Anterior cingulate cortex (tissue), 58 donors: Measurements from ENCODE around the gene ZC3H18.
"Not testable (repeated sequence)": the region's sequence is repeated elsewhere in the genome, so short reads cannot be mapped to it uniquely, and the experiment has no call there.

ENCODE experiments used
- DNase-seq, 58 donors: peaks; one replicate each; lab custom pipeline; 2025; lab: John Stamatoyannopoulos, UW

Gene ZC3H18

DNA sequence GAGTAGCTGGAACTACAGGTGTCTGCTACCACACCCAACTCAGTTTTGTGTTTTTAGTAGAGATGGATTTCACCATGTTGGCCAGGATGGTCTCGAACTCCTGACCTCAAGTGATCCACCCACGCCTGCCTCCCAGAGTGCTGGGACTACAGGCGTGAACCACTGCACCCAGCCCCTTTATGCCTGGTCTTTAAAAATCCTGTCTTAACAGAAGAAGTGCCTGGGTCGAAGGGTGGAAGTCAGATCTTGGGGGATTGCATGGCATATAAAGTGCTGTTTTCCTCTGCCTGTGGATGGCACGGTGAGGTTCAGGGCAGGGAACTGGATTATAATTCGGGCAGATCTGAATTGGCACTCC, 30.3 kb downstream of the ZC3H18 start:
- no peak for DNase-seq

GRCh38 chr16:88601313-88602036, 31.3 kb downstream of the ZC3H18 start:
- DNase-seq = no peak

- DNase-seq = no peak
These were observed 31.9 kb downstream of the ZC3H18 start for GRCh38 chr16:88602091-88602490.

DNA sequence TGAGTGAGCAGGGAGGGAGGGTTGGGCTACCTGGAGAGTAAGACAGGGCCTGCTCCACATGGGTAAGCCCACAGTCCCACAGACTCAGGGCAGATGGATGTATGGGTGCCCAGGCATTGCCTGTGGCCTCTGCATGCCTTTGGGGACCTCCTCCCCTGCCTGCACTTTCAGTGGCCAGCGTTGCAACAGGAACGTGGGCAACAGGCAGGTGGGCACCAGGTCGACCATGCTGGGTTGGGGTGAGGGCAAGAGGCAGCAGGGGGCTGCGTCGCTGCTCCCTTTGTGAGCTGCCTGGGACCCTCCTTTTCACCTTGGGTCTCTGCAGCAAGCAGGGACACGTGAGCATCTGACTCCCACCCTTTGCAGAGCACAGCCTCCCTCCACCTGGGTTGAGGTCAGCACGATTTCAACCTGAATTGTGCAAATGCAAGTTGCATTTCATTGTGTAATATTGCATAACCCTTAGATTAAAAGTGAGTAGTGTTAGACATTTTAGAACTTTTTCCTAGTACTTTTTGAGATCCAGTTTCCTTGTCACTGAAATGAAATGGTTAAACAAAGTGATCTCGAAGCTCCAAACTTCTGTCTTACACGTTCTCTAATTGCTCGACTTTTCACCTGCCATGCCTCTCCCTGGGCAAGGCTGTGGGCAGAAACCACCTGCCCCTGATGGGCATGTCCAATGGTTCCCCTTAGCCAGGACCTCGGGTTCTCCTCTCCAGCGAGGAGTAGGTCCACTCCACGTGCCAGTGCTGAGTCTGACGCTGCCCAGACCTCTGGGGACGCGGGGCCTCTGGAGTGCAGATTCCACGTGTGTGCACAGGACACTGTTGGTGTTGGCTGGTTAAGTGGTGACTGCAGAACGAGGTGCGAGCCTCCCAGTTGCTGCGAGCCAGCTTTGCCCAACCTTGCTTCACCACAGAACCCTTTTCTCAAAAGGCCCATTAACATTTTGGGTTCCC, 35.3 kb downstream of the ZC3H18 start:
- no peak for DNase-seq

DNA sequence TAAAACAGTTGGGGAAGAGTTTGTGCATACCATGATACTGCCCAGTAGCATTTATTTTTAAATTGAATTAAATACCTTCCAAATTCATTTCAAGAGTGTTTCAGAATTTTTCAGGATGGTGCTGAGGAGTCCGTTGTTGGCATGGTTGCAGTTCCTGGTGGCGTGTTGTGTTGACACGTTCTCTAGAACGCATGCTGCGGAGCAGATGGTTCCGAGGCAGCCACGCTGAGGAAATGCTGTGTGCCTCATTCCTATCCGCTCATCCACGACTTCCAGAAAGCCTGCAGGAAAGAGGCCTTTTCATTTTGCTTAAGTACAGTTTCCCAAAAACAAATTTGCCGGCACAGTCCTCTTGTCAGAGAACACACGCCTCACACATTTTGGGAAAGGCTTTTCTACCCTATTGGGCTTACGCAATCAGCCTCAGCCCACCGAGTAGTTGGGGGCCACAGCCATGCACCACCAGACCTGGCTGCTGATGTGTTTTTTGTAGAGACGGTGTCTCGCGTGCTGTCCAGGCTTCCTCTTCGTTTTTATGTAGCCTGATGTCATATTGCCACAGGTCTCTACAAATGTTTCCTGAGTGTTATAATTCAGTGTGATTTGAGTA, 36.0 kb downstream of the ZC3H18 start:
- peak in 25 of 58 donors; percentile 4 to 71 (median 28) for DNase-seq

- DNase-seq = no peak
These were observed 37.9 kb downstream of the ZC3H18 start for GRCh38 chr16:88608076-88608475.

DNA sequence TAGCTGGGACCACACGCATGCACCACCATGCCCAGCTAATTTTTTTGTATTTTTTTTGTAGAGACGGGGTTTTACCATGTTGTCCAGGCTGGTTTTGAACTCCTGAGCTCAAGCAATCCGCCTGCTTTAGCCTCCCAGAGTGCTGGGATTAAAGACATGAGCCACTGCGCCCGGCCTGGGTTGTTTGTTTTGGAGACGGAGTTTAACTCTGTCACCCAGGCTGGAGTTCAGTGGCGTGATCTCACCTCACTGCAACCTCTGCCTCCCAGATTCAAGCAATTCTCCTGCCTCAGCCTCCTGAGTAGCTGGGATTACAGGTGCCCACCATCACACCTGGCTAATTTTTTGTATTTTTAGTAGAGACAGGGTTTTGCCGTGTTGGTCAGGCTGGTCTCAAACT, 39.2 kb downstream of the ZC3H18 start:
- not testable (repeated sequence) for DNase-seq

DNA sequence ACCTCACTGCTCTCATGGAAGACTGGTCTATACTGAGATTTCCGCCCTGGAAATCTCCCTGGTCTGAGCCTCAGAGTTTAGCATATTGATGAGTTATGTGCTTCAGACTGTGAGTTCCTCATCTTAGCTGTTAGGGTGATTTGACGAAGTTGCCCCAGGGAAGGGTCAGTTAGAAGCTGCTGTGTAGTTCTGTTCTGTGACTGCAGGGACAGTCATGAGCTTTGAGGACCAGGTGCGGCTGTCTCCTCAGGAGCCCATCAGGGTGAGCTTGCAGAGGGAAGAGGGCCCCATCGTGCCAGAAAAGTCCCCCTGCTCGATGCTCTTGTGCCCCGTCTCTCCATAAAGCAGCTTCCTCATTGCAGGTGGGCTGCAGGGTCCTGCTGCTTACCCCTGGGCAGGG, 39.9 kb downstream of the ZC3H18 start:
- no peak for DNase-seq

GRCh38 chr16:88610909-88611812, 41.0 kb downstream of the ZC3H18 start:
- peak in 17 of 58 donors; percentile 6 to 55 (median 27) for DNase-seq

DNA sequence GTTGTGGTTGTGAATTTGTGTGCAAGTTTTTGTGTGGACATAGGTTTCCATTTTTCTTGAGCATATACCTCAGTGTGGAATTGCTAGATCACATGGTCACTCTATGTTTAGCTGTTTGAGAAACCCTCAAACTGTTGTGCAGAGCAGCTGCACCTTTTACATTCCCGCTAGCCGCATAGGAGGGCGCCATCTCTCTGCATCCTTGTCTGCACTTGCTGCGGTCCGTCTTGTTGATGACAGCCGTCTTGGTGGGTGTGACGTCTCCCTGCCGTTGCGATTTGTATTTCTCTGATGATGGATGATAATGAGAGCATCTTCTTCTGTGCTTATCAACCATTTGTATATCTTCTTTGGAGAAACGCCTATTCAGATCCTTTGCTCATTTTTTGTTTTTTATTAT, 43.1 kb downstream of the ZC3H18 start:
- DNase-seq = no peak

- no peak for DNase-seq
These were observed 44.0 kb downstream of the ZC3H18 start for GRCh38 chr16:88613911-88614817.

DNA sequence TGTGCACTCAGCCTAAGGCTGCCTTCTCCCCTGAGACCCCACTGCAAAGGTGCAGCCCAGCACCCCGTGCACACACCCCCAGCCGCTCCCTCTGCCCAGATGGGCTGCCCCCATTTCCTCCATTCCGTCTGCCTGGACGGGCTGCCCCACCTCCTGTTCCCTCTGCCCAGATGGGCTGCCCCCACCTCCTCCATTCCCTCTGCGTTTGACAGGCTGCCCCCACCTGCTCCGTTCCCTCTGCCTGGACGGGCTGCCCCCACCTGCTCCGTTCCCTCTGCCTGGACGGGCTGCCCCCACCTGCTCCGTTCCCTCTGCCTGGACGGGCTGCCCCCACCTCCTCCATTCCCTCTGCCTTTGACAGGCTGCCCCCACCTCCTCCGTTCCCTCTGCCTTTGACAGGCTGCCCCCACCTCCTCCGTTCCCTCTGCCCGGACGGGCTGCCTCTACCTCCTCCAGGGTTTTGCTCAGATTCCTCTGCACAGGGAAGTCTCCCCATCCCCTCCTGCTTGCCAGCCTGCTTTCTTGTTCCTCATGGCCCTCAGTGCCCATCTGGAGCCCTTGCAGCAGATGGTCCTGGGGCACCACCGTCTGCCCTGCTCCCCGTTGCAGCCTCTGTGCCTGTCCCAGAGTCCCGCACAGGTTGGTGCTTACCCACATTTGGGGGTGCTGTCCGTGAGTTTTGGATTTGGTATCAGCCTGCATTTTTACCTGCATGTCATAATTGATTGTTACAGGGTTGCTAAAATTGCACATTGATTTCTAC, 44.8 kb downstream of the ZC3H18 start:
- no peak for DNase-seq

GRCh38 chr16:88616320-88616719, 46.1 kb downstream of the ZC3H18 start:
- no peak for DNase-seq

DNA sequence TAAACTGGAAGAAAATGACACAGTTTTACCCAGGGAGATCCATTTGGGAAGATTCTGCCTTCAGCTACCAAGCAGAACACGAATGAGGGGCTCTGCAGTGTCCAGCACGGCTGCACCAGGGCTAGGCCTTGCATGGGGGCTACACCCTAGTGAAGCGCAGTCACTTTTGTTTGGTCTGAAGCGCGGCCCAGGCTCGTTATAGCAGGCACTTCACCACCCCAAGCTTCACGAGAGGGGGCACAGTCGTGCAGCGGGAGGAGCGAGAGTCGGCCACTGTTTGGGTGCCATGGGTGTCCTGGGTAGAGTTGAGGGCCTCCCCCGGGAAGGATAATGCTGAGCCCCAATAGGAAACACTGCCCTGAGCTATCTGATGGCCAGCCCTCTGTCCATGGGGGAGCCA, 46.5 kb downstream of the ZC3H18 start:
- DNase-seq = no peak

GRCh38 chr16:88617268-88618031, 47.2 kb downstream of the ZC3H18 start:
- no peak for DNase-seq

DNA sequence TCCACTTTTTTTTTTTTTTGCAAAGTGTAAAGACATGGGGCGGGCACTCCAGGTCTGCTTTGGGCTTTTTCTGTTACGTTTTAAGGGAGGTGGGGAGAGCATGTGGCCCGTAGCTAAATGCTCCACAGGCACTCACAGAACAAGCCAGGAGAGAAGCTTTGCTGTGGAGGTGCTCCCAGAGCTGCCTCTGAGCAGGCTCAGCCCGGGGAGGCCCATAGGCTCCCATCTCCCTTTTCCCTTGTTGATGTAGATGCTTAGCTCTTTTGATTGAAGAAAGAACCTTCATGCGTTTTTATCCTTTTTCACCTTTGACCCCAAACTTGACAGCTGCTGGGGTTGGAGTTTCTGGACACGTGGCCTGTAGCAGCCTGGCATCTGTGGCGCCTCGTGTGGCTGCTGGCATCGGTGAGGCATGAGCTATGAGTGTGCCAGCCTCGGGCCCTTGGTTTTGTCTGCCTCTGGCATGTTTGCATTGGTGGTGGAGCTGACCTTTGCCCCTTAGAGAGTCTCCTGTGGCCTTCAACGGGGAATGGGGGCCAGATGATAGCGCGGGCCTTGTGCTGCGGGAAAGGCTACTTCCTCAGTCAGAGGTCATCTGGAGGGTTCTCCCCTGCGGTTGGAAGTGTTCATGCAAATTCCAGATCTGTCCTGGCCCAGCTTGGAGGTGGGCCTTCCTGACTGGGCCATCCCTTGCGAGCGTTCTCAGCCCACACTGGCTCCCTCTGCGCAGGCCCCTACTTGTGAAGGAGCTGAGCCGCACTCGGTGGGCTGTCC, 48.2 kb downstream of the ZC3H18 start:
- no peak for DNase-seq
